ENCODE data around the gene ATG2B.
"Not testable (repeated sequence)": the region's sequence is repeated elsewhere in the genome, so short reads cannot be mapped to it uniquely, and the experiment has no call there.

DNA sequence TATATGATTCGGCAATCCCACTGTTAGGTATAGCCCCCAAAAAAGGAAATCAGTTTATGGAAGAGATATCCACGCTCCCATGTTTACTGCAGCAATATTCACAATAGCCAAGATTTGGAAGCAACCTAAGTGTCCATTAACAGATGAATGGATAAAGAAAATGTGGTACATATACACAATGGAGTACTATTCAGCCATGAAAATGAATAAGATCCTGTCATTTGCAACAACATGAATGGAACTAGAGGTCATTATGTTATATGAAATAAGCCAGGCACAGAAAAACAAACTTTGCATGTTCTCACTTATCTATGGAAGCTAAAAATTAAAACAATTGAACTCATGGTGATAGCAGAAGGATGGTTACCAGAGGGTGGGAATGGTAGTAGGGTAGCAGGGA is 15.2 kb downstream of the ATG2B start:
- TF ChIP-seq EP300 (IDR thresholded peaks at IDR 0.05), result not testable (repeated sequence)
- TF ChIP-seq, protein P1, sequence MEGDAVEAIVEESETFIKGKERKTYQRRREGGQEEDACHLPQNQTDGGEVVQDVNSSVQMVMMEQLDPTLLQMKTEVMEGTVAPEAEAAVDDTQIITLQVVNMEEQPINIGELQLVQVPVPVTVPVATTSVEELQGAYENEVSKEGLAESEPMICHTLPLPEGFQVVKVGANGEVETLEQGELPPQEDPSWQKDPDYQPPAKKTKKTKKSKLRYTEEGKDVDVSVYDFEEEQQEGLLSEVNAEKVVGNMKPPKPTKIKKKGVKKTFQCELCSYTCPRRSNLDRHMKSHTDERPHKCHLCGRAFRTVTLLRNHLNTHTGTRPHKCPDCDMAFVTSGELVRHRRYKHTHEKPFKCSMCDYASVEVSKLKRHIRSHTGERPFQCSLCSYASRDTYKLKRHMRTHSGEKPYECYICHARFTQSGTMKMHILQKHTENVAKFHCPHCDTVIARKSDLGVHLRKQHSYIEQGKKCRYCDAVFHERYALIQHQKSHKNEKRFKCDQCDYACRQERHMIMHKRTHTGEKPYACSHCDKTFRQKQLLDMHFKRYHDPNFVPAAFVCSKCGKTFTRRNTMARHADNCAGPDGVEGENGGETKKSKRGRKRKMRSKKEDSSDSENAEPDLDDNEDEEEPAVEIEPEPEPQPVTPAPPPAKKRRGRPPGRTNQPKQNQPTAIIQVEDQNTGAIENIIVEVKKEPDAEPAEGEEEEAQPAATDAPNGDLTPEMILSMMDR (IDR thresholded peaks at IDR 0.05), result not testable (repeated sequence)

All from tibial nerve (tissue), 4 donors.